ENCODE results near the gene CDO1. TPM values are rescaled to one million over a fixed set of nuclear protein-coding genes. Genes with fewer than 3 reads are reported as not detected.

The CDO1 gene
- total and polyA plus RNA-seq, 2 of the 8 experiments (the other 6 are each of a cell fraction or from before 2014, with no cell fraction given), result 26.1 to 29.5 TPM

DNA sequence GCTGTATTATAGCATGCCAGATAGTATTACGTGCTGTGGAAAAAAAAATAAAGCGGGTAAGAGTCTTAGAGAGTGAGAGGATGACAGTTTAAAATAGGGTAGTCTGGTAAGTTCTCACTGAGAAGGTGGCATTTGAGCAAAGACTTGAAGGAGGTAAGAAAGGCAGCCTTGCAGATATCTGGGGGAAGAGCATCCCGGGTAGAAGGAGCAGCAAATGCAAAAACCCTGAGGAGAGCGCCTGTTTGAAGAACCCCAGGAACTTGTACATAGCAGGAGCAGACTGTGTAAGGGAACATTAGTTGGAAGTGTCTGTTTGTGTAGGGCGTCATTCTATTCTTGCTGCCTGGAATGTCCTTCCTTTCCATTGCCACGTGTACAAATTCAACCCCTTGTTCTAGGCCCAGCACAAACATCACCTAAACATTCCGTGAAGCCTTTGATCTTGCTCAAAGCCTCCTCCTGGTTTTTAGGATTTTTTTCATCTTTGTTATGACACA is 27.9 kb upstream of the CDO1 start (continued):
- TF ChIP-seq CBX5 (IDR thresholded peaks at IDR 0.05; ENCODE audit: low read depth, low read length) (no peak), RFX5 (IDR thresholded peaks at IDR 0.05; ENCODE audit: borderline replicate concordance, low read depth, low read length) (no peak)
